K562 (cell line): Measurements from ENCODE around the gene NOTCH1. TPM values are rescaled to one million over a fixed set of nuclear protein-coding genes. Genes with fewer than 3 reads are reported as not detected.

ENCODE experiments used
- BACH1 ChIP-seq: fragments of 200-800 bp; sonication (Bioruptor generic); IDR thresholded peaks from 2 replicates; pipeline ENCODE4 v1.6.1; 2016; ENCODE audit warnings: missing genetic modification characterization, missing compliant biosample characterization
- BRF1 ChIP-seq: IDR thresholded peaks from 3 replicates; pipeline ENCODE4 v1.6.1; 2011; ENCODE audit warnings: borderline replicate concordance, mild to moderate bottlenecking; ENCODE audit not compliant: insufficient read length; ENCODE audit errors: extremely low read depth
- CEBPG ChIP-seq, 3 experiments: fragments of 200-800 bp in 1 of 3; sonication (Bioruptor generic) in 1 of 3; sonication (generic) in 1 of 3; formaldehyde crosslinking in 1 of 3; IDR thresholded peaks in 2 of 3; conservative IDR thresholded peaks in 1 of 3; 2 replicates each; pipeline versions ENCODE4 v1.6.1 to v1.8.0; 2016 to 2022; ENCODE audit warnings: missing compliant biosample characterization in 2 of 3, missing genetic modification characterization in 2 of 3, mild to moderate bottlenecking in 1 of 3, missing genetic modification reagents in 1 of 3
- EHMT2 ChIP-seq: fragments of 450-650 bp; IDR thresholded peaks from 2 replicates; pipeline ENCODE4 v1.6.1; 2018; ENCODE audit warnings: antibody characterized with exemption
- ELF2 ChIP-seq: fragments of 250-450 bp; sonication (Bioruptor Pico); IDR thresholded peaks from 2 replicates; pipeline ENCODE4 v1.5.0; 2021; ENCODE audit warnings: mild to moderate bottlenecking
- FOXJ2 ChIP-seq: fragments of 200-800 bp; sonication (Bioruptor generic); IDR thresholded peaks from 2 replicates; pipeline ENCODE4 v1.6.1; 2016; ENCODE audit warnings: missing genetic modification characterization, missing compliant biosample characterization
- HDAC3 ChIP-seq: fragments of 450-650 bp; IDR thresholded peaks from 2 replicates; pipeline ENCODE4 v1.6.1; 2018; ENCODE audit warnings: borderline replicate concordance, mild to moderate bottlenecking, moderate library complexity; ENCODE audit not compliant: partially characterized antibody
- NELFE ChIP-seq: IDR thresholded peaks from 2 replicates; pipeline ENCODE4 v1.6.1; 2011; ENCODE audit warnings: mild to moderate bottlenecking; ENCODE audit not compliant: insufficient read depth, insufficient read length
- RBBP5 ChIP-seq: fragments of 200-600 bp; sonication (generic); IDR thresholded peaks from 2 replicates; pipeline ENCODE4 v1.6.1; 2012; ENCODE audit warnings: borderline replicate concordance, mild to moderate bottlenecking, low read length, control low read depth, inconsistent platforms; ENCODE audit not compliant: insufficient read depth, poor library complexity, severe bottlenecking
- TCFL5 ChIP-seq: fragments of 250-450 bp; sonication (Bioruptor Pico); conservative IDR thresholded peaks from 2 replicates; pipeline ENCODE4 v1.6.1; 2021; ENCODE audit warnings: mild to moderate bottlenecking, moderate library complexity, matching md5 sums
- ZNF24 ChIP-seq: fragments of 450-650 bp; IDR thresholded peaks from 2 replicates; pipeline ENCODE4 v1.6.1; 2016
- polyA plus RNA-seq, 8 experiments: library from polyadenylated mRNA; depleted of rRNA in 4 of 8; stranded (reverse) in 5 of 8; unstranded in 3 of 8; fragments of >200 nt; fragmentation: Nextera tagmentation in 2 of 8; fragmentation: Illumina TruSeq in 1 of 8; extraction: Ambion mirVana in 2 of 8; extraction: Trizol in 1 of 8; gene quantifications; 2 replicates each; pipeline versions ENCODE4 v1.2.1 to v1.2.3, GENCODE V29; 2011 to 2014; ENCODE audit warnings: inconsistent platforms in 1 of 8, missing spikeins in 1 of 8
- total RNA-seq, 7 experiments: library from RNA; depleted of rRNA in 6 of 7; stranded (reverse); fragments of >200 nt in 6 of 7; fragmentation: Illumina TruSeq in 2 of 7; extraction: Trizol in 2 of 7; gene quantifications; 2 replicates each; pipeline versions ENCODE4 v1.2.1 to v1.2.3, GENCODE V29; 2011 to 2021; ENCODE audit warnings: low replicate concordance in 1 of 7
- TF ChIP-seq, protein P1 (sequence below): fragments of 250-450 bp; sonication (Bioruptor Pico); IDR thresholded peaks from 2 replicates; pipeline ENCODE4 v1.8.0; 2021; ENCODE audit warnings: moderate library complexity, mild to moderate bottlenecking, inconsistent platforms
- TF ChIP-seq, protein P2 (sequence below), 2 experiments: fragments of 450-650 bp; formaldehyde crosslinking in 1 of 2; IDR thresholded peaks; 2 replicates each; pipeline versions ENCODE4 v1.4.0 to v1.6.1; 2014 to 2020; ENCODE audit warnings: mild to moderate bottlenecking in 2 of 2, borderline replicate concordance in 1 of 2, low read depth in 1 of 2
- TF ChIP-seq, protein P3 (sequence below): fragments of 250-450 bp; sonication (Bioruptor Pico); IDR thresholded peaks from 2 replicates; pipeline ENCODE4 v1.4.0; 2020; ENCODE audit warnings: mild to moderate bottlenecking
- TF ChIP-seq, protein P4 (sequence below): fragments of 250-450 bp; sonication (Bioruptor Pico); IDR thresholded peaks from 2 replicates; pipeline ENCODE4 v1.5.0; 2021

NOTCH1 gene
- total and polyA plus RNA-seq, 9 of the 15 experiments (the other 6 are each of a cell fraction or from before 2014, with no cell fraction given) = 0.03 to 31.4 (median 2.3) TPM

DNA sequence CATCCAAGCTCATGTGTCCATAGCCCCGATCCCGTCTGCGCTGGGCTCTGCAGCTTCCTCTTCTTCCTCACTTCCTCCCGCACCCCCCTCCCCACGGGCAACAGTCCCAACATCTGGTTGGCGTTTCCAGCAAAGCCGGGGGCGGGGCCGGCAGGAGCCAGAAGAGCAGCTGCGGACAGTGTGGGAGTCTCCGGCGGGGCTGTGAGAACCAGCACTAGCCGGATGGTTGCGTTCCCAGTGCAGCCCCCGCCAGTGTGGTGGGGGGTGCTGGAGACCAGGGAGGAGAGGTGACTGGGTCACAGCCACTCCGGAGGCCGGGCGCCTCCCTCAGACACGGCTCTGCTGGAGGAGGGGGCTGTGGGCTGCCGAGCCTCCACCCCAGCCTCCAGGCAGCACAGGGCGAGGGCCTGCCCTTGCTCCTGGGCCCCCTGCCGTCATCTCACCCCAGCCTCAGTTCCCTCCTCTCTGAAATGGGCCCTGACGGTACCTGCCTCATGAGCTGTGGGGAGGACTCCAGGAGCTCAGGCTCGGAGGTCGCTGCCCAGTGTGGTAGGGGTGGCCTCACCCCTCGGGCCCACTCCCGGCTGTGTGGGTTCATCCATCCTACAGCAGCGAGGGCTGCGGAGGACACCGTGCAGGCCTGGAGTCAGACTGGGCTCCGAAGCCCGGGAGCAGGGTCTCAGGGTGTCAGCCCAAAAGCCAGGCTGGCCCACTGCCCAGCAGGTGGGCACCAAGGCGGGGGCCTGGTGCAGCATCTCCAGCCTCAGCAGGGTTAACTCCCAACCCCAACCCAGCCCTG lies 41.5 kb upstream of the NOTCH1 start (continued):
- TF ChIP-seq ZNF24 (peak; percentile 62; the same call in 1 of the 2 replicates), ELF2 (CRISPR knock-in tag) (no peak), FOXJ2 (no peak), BRF1 (no peak), EHMT2 (no peak), HDAC3 (no peak), CEBPG (CRISPR knock-in tag; IDR thresholded peaks at IDR 0.05) (0 out of 2 replicates have a peak, but pooled peaks have one; percentile 34), CEBPG (tag; conservative IDR thresholded peaks at IDR 0.05 in 1 of 2, IDR thresholded peaks at IDR 0.05 in 1 of 2) (no peak), NELFE (no peak), BACH1 (tag) (no peak), RBBP5 (no peak), TCFL5 (no peak)
- TF ChIP-seq, protein P1, sequence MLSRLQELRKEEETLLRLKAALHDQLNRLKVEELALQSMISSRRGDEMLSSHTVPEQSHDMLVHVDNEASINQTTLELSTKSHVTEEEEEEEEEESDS (CRISPR knock-in tag) = no peak
- TF ChIP-seq, protein P2, sequence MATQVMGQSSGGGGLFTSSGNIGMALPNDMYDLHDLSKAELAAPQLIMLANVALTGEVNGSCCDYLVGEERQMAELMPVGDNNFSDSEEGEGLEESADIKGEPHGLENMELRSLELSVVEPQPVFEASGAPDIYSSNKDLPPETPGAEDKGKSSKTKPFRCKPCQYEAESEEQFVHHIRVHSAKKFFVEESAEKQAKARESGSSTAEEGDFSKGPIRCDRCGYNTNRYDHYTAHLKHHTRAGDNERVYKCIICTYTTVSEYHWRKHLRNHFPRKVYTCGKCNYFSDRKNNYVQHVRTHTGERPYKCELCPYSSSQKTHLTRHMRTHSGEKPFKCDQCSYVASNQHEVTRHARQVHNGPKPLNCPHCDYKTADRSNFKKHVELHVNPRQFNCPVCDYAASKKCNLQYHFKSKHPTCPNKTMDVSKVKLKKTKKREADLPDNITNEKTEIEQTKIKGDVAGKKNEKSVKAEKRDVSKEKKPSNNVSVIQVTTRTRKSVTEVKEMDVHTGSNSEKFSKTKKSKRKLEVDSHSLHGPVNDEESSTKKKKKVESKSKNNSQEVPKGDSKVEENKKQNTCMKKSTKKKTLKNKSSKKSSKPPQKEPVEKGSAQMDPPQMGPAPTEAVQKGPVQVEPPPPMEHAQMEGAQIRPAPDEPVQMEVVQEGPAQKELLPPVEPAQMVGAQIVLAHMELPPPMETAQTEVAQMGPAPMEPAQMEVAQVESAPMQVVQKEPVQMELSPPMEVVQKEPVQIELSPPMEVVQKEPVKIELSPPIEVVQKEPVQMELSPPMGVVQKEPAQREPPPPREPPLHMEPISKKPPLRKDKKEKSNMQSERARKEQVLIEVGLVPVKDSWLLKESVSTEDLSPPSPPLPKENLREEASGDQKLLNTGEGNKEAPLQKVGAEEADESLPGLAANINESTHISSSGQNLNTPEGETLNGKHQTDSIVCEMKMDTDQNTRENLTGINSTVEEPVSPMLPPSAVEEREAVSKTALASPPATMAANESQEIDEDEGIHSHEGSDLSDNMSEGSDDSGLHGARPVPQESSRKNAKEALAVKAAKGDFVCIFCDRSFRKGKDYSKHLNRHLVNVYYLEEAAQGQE (IDR thresholded peaks at IDR 0.05; ENCODE audit: borderline replicate concordance) = peak; percentile 100
- TF ChIP-seq, protein P2 (CRISPR knock-in tag; IDR thresholded peaks at IDR 0.05; ENCODE audit: low read depth) = 0 out of 2 replicates have a peak, but pooled peaks have one; percentile 63
- TF ChIP-seq, protein P3, sequence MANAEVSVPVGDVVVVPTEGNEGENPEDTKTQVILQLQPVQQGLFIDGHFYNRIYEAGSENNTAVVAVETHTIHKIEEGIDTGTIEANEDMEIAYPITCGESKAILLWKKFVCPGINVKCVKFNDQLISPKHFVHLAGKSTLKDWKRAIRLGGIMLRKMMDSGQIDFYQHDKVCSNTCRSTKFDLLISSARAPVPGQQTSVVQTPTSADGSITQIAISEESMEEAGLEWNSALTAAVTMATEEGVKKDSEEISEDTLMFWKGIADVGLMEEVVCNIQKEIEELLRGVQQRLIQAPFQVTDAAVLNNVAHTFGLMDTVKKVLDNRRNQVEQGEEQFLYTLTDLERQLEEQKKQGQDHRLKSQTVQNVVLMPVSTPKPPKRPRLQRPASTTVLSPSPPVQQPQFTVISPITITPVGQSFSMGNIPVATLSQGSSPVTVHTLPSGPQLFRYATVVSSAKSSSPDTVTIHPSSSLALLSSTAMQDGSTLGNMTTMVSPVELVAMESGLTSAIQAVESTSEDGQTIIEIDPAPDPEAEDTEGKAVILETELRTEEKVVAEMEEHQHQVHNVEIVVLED (CRISPR knock-in tag) = no peak
- TF ChIP-seq, protein P4, sequence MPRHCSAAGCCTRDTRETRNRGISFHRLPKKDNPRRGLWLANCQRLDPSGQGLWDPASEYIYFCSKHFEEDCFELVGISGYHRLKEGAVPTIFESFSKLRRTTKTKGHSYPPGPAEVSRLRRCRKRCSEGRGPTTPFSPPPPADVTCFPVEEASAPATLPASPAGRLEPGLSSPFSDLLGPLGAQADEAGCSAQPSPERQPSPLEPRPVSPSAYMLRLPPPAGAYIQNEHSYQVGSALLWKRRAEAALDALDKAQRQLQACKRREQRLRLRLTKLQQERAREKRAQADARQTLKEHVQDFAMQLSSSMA (CRISPR knock-in tag) = no peak
